Measurements from ENCODE around the gene SLC35F5.
"Not testable (repeated sequence)": the region's sequence is repeated elsewhere in the genome, so short reads cannot be mapped to it uniquely, and the experiment has no call there.

The SLC35F5 gene

DNA sequence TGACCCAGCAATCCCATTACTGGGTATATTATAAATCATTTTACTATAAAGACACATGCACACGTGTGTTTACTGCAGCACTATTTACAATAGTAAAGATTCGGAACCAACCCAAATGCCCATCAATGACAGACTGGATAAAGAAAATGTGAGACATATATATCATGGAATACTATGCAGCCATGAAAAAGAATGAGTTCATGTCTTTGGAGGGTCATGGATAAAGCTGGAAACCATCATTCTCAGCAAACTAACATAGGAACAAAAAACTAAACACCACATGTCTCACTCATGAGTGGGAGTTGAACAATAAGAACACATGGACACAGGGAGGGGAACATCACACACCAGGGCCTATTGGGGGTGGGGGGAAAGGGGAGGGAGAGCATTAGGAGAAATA, 58.2 kb downstream of the SLC35F5 start:
- not testable (repeated sequence) for DNase-seq (ENCODE audit: low read depth in 1 of 2, low spot score in 1 of 2)

DNA sequence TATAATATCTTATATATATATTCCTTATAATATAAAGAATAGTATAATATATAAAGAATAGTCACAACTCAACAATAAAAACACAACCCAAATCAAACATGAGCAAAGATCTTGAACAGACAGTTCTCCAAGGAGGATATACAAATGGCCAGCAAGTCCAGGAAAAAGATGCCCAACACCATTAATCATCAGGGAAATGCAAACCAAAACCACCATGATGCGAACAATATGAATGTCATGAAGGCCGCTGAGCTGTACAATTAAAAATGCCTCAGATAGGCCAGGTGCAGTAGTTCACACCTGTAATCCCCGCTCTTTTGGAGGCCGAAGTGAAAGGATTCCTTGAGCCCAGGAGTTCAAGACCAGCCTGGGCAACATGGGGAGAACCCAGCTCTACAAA, 58.9 kb downstream of the SLC35F5 start:
- DNase-seq (ENCODE audit: low read depth in 1 of 2, low spot score in 1 of 2), result no peak

DNA sequence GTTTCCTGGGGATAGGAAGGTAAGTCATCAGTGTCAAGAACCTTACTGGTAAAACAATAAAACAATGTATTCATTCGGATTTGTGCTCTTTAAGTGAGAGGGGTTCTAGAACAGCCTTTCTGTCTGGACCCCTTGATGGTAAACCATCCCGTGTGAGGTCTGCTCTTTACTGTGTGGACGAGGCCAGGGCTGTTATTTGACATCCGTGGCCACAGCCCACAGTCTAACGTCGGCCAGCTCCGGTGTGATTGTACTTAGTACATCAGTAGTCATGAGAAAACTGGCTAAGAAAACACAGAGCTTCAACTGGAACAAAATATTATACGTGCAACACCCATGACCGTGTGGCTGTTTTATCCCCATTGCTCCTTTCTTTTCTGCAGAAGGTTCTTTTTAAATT, 62.0 kb downstream of the SLC35F5 start:
- no peak for DNase-seq (ENCODE audit: low read depth in 1 of 2, low spot score in 1 of 2)

DNA sequence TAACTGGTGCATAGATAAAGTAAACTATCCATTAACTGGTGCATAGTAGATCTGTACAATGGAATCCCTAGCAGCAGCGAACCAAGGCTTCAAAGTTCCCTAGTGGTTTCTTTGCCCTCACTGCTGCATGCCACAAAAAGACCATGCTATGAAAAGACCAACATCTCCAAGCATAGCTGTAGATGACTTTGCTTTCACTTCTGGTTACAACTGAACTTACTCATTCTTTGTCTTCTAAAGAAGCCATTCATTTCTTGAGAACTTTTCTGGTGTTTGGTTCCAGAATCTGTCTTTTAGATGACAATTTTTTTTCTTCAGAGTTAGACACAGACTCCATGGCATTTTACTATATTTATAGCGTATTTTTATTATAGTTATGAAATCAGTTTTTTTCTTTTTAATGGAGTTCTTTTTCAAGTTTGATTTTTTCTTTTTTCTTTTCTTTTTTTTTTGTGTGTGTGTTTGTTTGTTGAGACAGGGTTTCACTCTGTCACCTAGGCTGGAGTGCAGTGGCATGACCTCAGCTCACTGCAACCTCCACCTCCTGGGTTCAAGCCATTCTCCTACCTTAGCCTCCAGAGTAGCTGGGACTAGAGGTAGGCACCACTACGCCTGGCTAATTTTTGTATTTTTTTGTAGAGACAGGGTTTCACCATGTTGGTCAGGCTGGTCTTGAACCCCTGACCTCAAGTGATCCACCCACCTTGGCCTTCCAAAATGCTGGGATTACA, 63.6 kb downstream of the SLC35F5 start:
- DNase-seq (ENCODE audit: low read depth in 1 of 2, low spot score in 1 of 2), result no peak

DNA sequence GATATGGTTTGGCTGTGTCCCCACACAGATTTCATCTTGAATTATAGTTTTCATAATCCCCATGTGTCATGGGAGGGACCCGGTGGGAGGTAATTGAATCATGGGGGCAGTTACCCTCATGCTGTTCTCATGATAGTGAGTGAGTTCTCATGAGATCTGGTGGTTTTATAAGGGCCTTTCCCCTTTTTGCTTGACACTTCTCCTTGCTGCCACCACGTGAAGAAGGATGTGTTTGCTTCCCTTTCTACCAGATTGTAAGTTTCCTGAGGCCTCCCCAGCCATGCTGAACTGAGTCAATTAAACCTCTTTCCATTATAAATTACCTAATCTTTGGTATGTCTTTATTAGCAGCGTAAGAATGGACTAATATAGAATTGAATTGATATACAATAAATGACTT, 65.6 kb downstream of the SLC35F5 start:
- DNase-seq (ENCODE audit: low read depth in 1 of 2, low spot score in 1 of 2), result not testable (repeated sequence)

DNA sequence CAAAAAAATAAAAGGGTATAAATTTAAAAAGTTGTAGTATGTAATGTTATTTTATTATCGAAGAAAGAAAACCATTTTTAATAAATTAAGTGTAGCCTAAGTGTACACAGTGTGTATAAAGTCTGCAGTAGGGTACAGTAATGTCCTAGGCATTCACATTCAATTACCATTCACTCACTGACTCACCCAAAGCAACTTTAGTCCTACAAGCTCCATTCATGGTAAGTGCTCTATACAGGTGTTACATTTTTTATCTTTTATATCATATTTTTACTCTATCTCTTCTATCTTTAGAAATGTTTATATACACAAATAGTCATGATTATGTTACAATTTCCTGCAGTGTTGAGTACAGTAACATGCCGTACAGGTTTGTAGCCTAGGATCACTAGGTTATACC, 69.9 kb downstream of the SLC35F5 start:
- no peak for DNase-seq (ENCODE audit: low read depth in 1 of 2, low spot score in 1 of 2)

DNA sequence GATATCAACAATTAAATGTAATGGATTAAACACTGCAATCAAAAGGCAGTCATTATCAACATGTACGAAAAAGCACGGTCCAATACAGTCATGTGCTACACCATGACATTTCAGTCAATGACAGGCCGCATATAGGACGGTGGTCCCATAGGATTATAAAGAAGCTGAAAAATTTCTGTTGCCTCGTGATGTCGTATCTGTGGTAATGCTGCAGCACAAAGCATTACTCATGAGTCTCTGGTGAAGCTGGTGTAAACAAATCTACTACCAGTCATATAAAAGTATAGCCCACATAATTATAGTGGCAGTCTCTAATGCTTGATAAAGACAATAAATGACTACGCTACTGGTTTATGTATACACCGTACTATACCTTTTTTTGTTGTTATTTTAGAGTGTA, 71.0 kb downstream of the SLC35F5 start:
- DNase-seq (ENCODE audit: low read depth in 1 of 2, low spot score in 1 of 2), result no peak

DNA sequence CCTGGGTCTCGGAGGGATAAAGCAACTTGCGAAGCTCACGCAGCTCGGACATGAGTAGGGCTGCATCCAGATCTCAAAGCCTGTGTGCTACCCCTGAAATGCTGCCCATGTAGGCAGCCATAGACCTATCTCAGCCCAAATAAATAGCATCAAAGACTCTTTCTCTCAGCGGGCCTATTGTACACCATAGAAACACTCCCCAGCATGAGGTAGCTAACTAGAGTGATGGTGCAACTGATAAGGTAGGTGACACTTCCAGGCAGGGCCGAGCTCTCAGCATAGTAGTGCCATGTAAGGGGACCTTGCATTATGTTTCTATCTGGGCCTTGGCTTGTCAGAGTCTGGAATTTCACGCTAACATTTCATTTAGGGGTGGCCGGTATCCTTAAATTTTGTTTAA, 77.0 kb downstream of the SLC35F5 start:
- no peak for DNase-seq (ENCODE audit: low read depth in 1 of 2, low spot score in 1 of 2)

DNA sequence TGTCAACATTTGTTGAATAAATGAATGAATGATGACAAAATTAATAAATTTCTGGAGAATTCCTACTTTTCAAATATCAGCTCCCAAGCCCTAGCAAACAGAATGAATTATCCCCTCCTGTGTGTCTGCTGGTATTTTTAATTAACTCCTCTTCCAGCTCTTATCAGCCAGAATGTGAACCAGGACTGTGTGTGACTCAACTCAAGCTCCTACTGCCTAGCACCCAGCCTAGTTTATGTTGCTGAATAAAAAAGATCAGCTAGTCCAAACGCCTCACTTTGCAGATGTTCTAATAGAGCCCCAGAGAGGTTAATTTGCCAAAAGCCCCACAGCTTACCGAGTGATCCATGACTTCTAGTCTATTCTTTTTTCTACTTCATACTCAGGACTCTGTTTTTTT, 79.1 kb downstream of the SLC35F5 start:
- DNase-seq (ENCODE audit: low read depth in 1 of 2, low spot score in 1 of 2), result no peak

DNA sequence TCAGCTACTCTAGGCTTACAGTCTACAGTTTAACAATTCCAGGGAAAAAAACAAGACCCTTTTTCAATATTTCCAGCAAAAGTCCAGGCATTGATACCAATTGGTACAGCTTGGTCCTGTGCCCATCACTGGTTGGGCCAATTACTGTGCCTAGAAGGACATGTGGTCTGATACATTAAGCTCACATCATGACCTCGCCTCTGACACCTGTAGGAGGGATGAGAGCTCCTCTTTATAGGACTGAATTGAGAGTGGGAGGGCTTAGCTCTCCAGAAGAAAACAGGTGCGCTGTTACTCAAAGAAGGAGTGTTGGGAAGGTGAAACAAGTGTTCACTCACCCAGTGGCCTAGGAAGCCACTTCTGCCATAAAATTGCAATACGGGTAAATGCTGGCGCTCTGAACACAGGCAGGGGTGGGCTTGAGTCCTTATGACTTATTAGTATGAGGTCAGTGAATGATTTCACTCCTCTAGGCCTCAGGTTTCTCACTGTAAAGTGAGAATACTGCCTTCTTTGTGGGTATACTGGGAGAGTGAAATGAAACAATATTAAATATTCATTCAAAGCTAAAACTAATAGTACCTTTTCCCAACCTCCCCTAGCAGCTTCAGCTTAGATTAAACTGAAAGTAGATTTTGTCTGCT, 79.7 kb downstream of the SLC35F5 start:
- no peak for DNase-seq (ENCODE audit: low read depth in 1 of 2, low spot score in 1 of 2)

DNA sequence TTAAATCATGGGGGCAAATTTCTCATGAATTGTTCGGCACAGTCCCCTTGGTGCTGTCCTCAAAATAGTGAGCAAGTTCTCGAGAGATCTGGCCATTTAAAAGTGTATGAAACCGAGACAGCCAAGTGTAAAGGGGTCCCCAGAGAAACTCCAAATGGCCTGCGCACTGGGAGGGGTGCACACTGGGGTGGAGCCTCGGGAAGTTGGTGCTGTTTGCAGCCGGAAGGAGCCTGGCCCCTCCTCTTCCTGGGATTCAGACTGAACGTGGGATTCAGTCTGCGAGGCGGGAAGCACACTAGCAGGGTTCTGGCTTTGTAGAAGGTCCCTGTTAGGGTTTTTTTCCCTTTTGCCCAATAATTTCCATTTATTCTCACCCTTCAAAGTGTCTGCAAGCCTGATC, 80.6 kb downstream of the SLC35F5 start:
- no peak for DNase-seq (ENCODE audit: low read depth in 1 of 2, low spot score in 1 of 2)

DNA sequence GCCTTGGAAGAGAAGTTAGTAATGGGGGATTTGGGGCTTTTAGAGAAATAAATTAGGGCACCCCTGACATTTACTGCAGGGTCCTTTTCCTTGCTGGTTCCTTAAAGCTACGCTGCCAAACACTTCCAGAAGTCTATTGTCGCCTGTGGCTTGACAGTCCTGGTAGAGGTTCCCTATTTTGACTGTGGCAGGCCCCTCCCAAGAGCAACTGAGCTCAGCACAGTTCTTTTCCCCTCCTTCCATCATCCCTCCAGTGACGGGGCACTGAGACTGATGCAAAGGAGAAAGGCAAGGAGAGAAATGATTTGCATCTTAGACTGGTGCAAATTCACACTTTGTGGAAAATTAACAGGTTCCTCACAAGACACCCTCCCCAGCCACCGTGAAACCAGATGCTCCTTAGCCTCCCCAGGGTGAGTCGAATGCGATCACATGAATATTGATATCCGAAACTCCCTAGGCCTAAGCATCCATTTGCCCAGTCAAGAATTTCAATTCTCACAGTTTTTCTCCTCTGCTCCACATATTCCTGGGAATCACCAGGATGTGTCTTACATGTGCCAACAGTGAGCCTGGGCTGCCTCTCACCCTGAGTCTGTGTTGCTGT, 84.0 kb downstream of the SLC35F5 start:
- DNase-seq (ENCODE audit: low read depth in 1 of 2, low spot score in 1 of 2), result no peak

DNA sequence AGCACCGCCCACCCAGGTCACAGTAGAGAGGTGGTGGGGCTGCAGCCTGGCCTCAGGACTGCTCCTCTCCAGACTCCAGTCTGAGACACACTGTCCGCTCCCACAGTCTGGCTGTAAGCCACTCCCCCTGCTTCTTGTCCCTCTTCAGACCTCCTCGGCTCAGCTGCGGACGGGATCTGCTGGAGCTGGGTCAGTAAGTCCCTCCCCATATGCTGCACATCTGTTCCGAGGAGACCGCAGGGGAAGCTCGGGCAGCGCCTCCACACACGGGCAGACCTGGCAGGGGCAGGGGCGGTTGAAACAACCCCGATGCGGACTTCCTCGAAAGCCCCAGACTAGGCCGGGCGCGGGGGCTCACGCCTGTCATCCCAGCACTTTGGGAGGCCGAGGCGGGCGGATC, 87.4 kb downstream of the SLC35F5 start:
- not testable (repeated sequence) for DNase-seq (ENCODE audit: low read depth in 1 of 2, low spot score in 1 of 2)

DNA sequence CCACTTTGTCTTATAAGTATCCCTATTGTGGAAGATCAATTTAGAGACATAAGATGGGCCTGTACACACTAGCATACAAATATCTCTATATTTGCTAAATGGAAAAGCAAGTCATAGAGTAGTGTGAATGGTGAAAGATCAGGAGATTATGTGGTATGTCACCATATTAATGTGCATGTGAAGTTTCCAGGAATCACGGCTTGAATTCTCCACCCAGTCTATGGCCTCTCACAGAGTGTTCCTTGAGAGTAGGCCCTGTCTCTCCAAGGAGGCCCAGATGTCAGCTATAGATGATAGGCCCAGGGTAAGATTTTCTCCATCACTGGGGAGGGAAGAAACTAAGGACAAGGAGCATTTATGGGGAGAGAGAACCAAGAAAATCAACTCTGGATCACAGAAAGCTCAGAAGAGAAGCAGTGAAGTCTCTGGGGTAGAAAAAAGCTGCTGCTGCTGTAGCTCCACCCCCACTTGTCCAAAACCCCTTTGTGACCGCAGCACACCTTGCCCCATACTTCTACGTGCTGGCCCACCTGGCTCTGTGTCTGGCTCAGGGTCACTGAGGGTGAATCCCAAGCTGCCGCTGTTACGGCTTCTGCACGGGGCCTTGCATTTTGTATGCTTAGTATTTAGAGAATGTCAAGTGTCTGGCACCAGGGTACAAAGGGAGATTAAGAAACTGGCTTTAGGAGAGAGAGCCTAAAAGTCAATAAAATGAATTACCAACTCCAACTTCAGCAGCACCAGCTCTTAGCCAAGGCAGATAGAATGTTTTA, 91.5 kb downstream of the SLC35F5 start:
- DNase-seq (ENCODE audit: low read depth in 1 of 2, low spot score in 1 of 2), result not testable (repeated sequence)

DNA sequence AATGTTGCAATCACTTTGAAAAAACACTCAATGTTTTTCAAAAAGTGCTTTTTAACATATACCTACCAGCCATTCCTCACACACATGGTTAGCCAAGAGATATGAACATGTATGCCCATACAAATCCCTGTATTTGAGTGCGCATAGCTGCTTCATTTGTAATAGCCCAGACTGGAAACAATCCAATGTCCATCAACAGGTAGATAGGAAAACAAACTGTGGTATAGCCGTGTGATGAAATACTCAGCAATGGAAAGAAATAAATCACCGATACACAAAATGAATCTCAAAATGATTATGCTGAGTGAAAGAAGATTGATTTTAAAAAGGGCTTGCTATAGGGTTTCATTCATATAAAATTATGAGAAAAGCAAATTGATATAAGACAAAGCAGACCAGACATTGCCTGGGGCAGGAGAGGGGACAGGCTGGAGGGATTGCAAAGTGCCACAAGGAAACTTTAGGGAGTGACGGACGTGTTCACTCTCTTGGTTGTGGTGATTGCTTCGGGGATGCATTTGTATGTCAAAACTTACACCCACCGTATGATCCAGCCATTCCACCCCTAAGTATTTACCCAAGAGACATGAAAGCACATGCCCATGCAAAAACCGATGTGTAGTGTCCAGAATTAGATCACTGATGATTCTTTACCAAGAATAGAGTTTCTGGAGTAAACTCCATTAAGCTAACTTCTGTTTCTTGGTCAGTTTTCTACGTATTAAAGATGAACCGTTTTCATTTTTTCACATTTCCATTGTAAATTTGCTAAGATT, 93.0 kb downstream of the SLC35F5 start:
- not testable (repeated sequence) for DNase-seq (ENCODE audit: low read depth in 1 of 2, low spot score in 1 of 2)
